HUDEP-2 (cell line): ENCODE results near the gene TPM3.
"Not testable (repeated sequence)": the region's sequence is repeated elsewhere in the genome, so short reads cannot be mapped to it uniquely, and the experiment has no call there.

Experiments
- DNase-seq, 76 experiments: peaks; one replicate each; lab custom pipeline; 2025; ENCODE audit not compliant: unreplicated experiment in 76 of 76; lab: John Stamatoyannopoulos, UW

The TPM3 gene

DNA sequence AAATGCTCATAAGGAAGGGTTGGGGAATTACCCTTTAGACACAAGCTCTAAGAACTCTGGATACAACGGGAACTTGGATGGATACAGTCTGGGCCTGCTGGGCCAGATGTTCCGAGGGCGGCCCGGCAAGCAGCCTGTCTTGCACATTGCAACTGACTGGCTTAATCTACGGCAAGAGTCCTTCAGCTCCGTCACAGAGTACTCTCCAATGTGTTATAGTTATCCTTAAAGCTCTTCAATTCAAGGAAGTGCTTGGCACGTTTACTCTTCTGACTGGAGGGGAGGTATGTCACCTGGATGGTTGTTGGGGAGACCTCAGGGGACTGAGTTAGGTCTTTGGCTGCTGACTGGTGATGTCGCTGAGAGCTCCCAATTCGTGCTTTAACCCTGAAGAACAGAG is 15.4 kb upstream of the TPM3 start:
- no peak for DNase-seq

DNA sequence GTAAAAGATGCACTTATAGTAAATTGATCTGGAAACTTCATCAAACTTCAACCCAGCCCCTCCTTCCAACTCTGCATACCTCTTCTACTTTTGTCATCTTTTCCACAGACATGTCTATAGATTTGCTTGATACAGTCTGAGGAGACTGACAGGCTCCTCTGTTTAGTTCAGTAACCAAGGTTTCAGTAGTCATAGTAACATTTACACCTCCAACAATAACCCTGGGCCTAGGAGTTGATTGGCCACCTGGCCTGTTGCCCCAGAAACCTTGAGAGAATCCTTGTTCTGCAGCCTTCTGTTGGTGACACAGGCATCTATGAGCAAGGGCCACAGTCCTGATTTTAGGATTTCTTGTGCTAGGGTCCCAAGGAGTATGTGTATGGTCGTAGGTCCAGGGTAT is 14.3 kb upstream of the TPM3 start, which contains the start of gene CFAP141:
Gene CFAP141, minus strand, starts transcription at position 138 of the 400 bp plus-strand sequence. Its CDS starts 26 bp downstream, at position 112.
- no peak for DNase-seq

DNA sequence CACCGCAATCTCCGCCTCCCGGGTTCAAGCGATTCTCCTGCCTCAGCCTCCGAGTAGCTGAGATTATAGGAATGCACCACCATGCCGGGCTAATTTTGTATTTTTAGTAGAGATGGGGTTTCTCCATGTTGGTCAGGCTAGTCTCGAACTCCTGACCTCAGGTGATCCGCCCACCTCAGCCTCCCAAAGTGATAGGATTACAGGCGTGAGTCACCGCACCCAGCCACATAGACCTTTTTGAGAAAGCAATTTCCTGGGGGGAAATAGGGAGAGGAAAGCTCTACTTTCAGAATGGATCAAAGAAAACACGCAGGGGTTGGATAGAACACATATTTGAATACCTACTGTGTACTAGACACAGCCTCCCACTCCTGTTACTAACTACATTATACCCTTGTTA is 13.9 kb upstream of the TPM3 start:
- DNase-seq, result not testable (repeated sequence)

DNA sequence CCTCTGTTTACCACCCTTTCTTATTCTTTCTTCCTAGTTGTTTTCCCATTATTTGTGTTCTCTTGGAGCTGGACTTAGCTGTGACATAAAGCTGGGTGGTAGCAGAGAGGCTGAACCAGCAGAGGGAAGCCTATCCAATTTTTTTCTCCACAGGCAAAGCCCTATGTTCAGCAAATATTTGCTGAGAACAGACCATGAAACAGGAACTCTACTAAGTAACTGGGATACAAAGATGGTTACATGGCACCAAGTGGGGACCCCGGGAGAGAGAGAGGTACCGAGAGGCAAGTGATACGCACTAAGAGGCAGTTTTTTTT is 7.6 kb upstream of the TPM3 start:
- no peak for DNase-seq

DNA sequence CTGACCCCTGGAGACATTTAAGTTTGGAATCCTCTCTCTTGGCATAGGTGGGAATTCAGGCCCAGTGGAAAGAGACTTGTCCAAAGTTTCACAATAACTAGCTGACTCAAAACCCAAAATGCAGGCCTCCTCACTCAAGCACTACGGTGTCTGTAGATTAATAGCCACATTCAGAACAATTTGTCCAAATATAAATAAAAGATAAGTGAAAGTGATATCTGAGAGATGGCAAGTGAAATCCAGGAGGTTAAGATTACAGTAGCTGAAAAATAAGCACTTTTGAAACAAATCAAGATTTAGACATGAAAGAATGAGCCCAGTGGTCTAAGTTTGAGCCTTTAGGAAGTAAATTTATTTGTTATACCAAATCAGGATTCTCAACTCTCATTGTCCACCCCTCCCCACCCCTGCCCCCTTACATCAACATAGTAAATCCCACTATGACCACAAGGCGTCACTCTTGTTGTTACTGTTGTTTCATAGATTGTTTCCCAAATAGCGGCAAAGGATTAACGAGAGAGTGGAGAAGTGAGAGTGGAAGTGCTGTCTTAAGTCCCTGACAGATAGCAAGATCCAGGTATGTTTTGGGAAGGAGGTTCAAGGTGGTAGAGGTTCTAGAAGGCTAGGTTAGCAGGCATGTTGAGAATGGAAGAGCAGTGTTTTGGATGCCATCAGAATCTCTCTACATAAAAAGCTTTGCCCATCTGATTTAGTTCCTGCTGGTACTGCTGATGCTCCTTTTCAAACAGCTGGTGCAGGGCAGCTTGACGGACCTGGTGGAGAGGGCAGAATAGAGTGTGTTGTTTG is 7.1 kb upstream of the TPM3 start:
- peak in 30 of 76 experiments; percentile 1 to 57 (median 26) for DNase-seq

DNA sequence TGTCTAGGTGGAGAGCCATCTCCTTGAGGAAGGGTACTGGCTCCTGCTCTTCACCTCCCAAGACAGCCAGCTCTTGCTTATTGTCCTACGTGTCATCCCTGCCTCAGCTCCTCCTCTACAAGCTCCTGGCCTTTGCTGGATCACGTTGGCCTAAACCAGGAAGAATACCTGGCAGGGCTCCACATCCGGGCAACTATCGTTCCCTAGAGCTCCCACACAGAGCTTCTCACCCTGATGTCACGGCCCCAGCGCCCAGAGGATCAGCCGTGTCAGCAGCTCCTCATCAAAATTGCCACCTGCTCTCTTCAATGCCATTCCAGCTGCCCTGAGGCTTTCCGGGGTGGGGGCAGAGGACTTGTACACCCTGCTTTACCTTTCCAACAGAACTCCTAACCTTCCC is 1.9 kb upstream of the TPM3 start:
- no peak for DNase-seq

DNA sequence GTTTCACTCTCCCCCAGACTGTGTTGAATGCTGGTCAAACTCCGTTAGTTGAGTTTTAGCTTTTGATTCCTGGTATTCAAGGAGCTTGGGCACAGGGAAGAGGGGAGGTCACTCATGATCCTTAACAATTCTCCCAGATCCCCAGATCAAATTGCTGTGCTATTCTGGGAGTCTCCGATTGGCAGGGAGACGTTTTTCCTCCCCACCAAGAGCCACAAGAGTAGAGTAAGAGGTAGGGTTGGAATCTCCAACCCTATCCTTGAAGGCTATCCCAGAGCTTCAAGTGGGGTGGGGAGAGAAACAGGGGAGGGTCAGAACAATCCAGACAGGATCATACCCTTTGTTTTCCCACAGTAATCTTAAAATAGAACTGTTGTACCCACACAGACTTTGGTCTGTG is 576 bp upstream of the TPM3 start:
- DNase-seq, result no peak

DNA sequence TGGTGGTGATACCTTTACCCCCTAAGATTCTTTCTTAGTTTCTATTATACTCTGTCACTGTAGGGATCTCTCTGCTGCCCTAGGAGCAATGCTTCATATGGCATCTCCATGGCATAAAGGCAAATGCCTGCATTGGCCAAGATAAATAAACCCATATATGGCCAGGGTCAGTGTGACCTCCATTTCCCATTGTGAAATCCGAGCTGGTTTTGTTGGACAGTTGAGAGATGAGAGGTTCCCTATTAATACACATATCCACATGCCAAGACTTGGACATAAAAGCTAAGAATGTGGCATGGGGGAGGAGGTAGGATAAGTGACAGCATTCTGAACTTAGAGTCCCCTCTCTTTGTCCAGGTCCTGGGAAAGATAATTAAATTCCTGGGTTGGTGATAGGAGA is 1.4 kb downstream of the TPM3 start:
- DNase-seq, result no peak

DNA sequence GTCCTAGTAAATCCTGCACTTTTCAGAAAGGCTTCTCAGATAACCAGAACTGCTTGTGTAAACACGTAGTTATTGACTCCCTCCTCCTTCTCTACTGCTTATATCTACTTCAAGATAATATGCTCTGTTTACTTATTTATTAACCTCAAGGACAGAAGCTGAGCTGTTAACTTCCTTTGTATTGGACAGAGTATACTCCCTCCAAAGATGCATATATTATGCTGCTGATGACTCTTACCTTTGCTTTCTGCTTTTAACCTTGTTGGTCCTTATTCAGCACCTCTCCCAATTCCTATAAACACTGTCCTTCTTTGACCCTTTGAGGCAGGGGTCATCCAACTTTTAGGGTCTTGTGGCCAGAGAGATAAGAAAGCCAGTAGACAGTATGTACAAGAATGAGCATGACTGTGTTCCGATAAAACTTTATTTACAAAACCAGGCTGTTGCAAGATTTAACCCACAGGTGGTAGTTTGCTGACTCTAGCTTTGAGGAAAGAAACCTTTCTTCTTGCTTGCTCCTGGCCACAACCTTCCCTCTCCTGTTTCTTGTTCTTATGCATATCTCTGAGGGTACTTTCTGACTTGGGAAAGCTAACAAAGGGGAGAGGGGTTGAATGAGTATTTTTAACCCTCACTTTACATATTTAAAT is 4.9 kb downstream of the TPM3 start:
- no peak for DNase-seq

DNA sequence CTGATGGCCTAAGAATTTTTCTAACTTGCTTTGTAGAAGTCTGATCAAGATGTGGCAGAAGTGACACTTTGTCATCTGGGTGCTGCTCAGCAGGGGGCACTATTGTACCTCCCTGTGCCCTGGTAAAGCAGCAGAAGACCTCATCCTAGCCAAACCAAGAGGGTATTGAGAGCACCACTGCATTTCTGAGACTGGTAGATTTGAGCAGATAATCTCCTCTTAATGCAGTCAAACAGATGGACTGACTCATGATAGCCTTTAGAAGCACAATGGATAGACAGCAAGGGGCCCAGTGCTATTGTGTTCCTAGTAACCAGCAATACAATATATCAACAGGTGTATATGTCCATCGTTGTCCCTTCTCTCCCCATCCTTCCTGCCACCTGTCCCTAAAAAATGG is 5.7 kb downstream of the TPM3 start:
- peak in 66 of 76 experiments; percentile 7 to 78 (median 50) for DNase-seq

DNA sequence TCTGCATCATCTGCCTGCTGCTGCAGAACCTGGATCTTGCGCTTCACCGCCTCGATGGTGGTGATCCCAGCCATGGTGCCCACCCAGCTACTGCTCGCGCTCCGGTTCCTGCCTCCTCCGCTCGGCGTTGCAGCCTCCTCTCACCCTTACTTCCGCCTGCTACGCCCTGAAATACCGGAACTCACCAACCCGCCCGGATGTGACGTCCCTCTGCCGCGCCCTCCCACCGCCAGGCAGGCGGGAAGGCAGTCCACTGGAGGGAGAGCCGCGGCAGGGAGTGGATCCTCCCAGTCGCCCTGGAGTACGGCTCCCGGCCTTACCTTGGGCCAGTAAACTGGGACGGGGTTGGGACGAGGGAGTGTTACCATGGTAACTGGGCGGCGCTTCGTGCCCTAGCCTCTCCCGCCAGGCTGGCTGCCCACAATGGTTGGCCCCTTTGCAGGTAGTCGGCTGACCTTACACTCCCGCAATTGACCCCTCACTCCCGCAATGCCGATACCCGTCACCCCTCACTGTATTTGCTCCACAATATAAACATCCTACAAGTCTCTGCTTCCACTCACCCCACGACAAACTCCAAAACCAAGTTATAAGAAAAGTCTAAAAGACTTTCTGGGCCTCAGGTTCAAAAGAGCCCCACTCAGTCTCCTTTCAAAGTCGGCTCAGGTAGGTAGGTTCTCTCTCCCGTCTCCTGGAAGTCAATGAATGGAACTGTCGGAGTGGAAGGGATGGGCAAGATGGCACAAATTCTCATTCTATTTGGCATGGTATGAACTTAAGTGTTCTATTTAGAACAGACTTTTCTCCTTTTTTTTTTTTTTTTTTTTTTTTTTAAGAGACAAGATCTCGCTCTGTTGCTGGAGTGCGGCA is 8.6 kb downstream of the TPM3 start:
- DNase-seq, result peak in 75 of 76 experiments; percentile 52 to 96 (median 89)

DNA sequence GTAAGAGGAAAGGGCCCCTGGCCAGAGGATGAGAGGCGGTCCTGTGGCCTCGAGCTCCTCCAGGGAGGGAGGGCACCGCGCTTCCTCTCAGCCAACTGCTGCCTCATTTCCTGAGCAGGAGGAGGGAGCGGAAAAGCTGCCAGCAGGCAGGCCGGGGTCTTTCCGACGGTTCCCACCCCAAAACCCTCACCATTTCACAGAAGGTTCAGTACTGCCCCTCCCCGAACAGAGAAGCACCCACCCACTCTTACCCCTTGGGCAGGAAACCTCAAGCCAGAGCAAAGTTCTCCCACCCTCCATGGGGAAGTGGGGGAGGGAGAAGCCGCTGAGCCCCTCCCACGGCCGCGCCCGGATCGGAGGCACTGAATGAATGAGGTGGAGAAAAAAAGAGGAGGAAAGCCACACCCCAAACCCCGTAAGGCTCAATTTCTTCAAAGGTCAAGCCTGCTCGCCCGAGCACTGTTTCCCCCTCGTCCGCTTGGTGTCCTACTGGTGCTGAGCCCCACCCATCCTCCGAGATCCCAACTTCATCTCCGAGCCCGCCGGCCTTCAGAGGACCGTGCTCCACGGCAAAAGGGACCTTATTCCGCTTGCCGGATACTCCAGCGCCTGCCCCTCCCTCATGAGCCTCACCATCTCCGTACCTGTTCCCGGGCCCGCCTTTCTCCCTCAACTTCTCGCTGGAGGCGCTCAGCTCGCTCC is 9.4 kb downstream of the TPM3 start:
- DNase-seq, result peak in 68 of 76 experiments; percentile 19 to 80 (median 60)

DNA sequence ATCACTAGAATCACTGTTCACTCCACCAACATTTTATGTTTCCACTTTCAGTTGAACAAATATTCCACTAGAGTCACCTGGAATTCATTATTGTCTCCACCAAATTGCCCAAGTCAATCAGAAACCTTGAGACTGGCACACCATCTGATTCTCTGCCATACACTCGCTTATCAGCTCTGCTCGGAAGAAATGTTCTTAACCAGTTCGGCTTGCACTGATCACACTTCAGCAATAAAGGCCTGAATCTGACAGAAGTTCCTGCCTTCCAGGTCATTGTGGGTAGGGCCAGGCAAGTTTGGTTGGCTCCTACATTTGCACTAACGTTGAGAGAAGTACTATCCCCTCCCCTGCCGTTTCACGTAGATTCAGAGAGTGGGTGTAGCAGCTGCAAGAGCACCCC is 10.0 kb downstream of the TPM3 start:
- DNase-seq, result peak in 10 of 76 experiments; percentile 26 to 72 (median 56)

DNA sequence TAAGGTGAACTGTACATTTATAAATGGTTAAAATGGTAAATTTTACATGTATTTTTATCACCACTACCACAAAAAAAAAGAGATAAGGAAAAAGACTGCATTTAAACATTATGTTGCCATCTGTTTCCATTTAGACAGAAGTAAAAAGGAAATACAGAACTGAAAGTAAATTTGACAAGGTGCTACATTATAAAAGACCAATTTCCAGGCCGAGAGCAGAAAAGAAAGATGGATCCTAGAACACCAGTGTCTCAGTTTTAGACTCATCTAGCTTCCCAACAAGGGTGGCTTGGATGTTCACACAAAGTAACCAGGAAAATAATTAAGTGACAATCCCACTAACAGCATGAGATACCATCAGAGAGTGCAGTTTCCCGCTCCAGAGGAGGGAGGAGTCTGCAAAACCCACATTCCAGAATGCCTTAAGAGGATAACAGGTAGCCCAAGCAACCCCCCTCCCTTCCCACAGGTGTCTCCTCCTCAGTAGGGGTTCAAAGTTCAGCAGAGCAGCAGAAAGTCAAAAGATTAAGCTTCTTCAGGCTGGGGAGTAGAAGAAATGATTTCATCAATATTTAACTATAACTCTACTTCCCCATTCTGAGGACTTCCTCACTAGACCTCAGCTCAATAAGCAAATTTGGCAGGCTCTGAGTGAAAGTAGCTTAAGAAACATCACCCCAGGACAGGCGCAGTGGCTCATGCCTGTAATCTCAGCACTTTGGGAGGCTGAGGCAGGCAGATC is 11.8 kb downstream of the TPM3 start:
- no peak for DNase-seq

DNA sequence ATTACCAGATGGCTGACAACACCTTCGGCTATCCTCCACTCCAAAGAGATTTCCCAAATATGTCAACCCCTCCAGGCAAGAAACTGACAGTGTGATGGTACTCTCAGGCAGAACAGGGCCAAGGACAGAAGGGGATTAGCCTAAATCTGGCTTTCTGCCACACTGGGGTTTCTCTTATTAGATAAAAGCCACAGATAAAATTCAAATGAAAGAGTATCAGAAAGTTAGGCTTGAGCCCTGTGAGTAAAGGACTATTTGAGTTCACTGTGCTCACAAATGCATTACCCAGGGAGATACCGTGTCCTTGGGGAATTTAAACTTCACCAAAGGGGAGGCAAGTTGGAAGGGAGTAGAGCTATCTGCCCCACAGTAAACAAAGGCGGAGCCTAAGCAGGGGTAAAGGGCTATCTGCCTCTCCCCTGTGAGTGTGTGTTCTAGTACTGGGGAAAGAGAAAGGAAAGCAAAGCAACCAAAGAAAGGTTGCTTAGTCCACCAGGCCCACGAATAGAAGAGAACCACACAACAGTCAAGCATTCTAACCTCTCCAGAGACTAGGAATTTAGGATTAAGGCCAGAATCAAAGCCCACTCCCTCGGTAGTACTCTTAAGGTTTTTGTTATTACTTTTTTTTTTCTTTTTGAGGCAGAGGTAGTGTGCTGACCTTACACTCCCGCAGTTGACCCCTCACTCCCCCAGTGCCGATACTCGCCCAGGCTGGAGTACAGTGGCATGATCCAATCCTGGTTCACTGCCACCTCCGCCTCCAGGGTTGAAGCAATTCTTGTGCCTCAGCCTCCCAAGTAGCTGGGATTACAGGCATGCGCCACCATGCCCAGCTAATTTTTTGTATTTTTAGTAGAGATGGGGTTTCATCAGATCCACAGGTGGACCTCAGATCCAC is 12.7 kb downstream of the TPM3 start:
- DNase-seq, result peak in 20 of 76 experiments; percentile 3 to 36 (median 16)

DNA sequence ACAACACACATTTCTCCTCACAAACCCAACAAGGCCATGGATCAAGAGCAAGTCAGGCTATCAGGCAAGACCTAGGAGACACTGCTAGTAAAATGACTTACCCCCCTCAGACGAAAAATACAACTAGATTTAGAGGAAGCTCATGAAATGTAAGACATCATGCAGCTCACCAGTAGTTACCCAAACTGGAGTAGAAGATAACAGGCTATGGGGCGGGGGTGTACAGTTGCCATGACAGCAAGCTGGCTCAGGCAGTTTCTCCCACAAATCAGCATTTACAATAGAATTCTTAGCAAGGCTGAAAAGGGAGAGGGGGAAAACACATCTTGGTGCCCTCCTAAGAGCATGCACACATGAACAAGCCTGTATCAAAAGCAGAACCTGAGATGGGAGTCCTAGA is 13.9 kb downstream of the TPM3 start:
- DNase-seq, result peak in 42 of 76 experiments; percentile 6 to 63 (median 32)

DNA sequence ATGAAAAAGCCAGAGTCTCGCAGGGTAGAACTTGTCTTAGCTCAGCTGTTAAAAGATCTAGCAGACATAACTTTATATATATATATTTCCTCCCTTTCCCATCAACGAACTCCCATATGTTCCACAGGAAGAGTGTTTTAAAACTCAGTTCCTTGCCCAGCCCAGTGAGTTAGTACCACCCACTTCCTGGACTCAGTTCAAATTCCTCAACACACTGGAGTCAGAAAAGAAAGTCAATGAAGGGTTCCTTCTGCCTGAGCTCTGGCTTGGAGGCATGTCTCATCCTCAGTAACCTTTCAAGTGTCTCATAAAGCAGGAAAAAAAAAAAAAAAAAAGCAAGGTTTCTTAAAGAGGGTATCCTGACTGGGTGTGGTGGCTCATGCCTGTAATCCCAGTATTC is 15.6 kb downstream of the TPM3 start:
- DNase-seq, result peak in 12 of 76 experiments; percentile 7 to 46 (median 25)

DNA sequence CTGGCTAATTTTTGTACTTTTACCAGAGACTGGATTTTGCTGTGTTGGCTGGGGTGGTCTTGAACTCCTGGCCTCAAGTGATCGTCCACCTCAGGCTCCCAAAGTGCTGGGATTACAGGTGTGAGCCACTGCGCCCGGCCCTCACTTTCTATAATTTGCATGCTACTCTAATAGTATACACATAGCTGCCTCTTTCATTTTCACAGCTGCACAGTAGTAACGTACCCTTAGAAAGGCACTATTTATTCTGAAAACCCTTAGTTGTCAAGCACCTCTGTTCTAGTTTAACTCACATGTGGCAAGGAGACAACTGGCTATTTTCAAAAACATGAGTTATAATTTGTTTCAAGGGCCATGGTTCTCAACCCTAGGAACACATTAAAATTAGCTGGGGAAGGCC is 17.2 kb downstream of the TPM3 start:
- DNase-seq, result no peak

DNA sequence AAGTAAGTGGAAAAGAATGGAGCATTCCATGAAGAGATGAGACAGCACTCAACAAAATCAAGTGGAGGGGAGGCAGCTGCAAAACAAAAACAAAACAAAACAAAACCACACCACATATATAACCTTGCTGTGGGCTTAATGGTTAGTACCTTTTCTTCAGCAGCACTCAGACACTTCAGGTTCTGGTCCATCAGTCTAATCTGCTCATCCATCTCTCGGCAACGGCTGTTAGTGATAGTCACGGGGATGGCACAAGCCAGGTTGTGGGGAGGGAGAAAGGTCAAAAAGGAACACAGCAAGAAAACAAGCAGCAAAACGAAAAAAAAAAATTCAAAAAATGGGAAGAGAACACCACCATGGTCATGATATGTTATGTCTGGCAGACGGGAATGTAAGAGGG is 20.0 kb downstream of the TPM3 start:
- no peak for DNase-seq
